ENCODE results near the gene PIP5KL1.
A peak's percentile ranks its signal among the peaks of the same experiment; 100 is the strongest.

DNA sequence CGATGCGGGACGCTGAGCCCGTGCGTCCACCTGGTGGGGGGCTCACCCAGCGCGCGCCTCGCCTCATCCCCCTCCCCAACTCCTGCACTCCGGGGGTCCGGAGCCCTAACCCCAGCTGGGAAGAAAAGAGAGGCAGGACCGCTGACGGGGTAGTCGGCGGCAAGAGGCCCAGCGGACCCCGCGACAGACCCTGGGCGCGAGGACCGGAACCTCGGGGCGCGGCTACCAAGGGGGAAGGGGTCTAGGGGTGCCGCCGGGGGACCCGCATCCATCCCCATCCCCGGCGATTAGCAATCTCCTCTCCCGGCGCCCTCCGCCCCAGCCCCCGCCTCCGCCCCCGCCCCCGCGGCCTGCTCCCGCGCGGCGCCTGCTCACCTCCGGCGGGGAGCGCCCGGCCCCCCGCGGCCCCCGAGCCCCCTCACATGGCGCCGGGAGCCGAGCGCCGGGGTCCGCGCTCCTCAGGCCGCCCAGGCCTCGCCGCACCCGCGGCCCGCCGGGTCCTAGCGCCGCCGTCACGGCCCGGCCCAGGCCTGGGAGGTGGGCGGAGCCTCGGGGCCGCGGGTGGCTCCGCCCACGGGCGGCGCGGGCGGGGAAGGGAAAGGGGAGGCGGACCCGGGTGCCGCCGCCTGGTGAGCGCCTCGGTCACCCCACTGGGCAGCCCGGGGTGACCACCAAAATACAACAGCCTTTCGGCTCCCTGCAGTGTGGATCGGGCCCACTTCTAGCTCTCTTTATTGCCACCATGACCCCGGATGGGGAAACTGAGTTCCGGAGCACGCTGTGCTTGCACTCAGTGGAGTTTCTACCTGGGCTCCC lies 31.2 kb downstream of the PIP5KL1 start, which contains the start of gene ST6GALNAC6:
- TF ChIP-seq, protein P1, sequence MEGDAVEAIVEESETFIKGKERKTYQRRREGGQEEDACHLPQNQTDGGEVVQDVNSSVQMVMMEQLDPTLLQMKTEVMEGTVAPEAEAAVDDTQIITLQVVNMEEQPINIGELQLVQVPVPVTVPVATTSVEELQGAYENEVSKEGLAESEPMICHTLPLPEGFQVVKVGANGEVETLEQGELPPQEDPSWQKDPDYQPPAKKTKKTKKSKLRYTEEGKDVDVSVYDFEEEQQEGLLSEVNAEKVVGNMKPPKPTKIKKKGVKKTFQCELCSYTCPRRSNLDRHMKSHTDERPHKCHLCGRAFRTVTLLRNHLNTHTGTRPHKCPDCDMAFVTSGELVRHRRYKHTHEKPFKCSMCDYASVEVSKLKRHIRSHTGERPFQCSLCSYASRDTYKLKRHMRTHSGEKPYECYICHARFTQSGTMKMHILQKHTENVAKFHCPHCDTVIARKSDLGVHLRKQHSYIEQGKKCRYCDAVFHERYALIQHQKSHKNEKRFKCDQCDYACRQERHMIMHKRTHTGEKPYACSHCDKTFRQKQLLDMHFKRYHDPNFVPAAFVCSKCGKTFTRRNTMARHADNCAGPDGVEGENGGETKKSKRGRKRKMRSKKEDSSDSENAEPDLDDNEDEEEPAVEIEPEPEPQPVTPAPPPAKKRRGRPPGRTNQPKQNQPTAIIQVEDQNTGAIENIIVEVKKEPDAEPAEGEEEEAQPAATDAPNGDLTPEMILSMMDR (IDR thresholded peaks at IDR 0.05) = no peak
- TF ChIP-seq POLR2A (IDR thresholded peaks at IDR 0.05) = peak; percentile 55
- TF ChIP-seq EP300 (IDR thresholded peaks at IDR 0.05) = no peak

All from ovary (tissue), 3 donors.